GM18505 (cell line): ENCODE measurements around the gene SPTLC3.

Source experiments
- ATAC-seq: cut with Tn5 transposase; IDR thresholded peaks from one replicate; pipeline ENCODE4 v1.9.1; 2021; ENCODE audit not compliant: unreplicated experiment
- POLR2A ChIP-seq: IDR thresholded peaks from 4 replicates; pipeline ENCODE4 v1.6.1; 2011; ENCODE audit warnings: borderline replicate concordance; ENCODE audit not compliant: insufficient read depth, insufficient read length; ENCODE audit errors: extremely low read depth

SPTLC3 gene

GRCh38 chr20:13187899-13188298, 179.1 kb downstream of the SPTLC3 start:
- TF ChIP-seq POLR2A = no peak
- ATAC-seq = no peak

GRCh38 chr20:13199279-13199678, 190.5 kb downstream of the SPTLC3 start:
- TF ChIP-seq POLR2A = no peak
- ATAC-seq = no peak

- no peak for ATAC-seq
- TF ChIP-seq POLR2A = no peak
These were observed 192.2 kb downstream of the SPTLC3 start for GRCh38 chr20:13200767-13201500.

GRCh38 chr20:13202565-13202964, 193.8 kb downstream of the SPTLC3 start:
- no peak for ATAC-seq
- no peak for TF ChIP-seq POLR2A

GRCh38 chr20:13205425-13205824, 196.7 kb downstream of the SPTLC3 start:
- TF ChIP-seq POLR2A = no peak
- no peak for ATAC-seq

- no peak for ATAC-seq
- no peak for TF ChIP-seq POLR2A
These were observed 197.2 kb downstream of the SPTLC3 start for GRCh38 chr20:13205848-13206434.

- no peak for ATAC-seq
- TF ChIP-seq POLR2A = no peak
These were observed 198.2 kb downstream of the SPTLC3 start for GRCh38 chr20:13207016-13207415.

- TF ChIP-seq POLR2A = no peak
- no peak for ATAC-seq
These were observed 203.3 kb downstream of the SPTLC3 start for GRCh38 chr20:13211956-13212618.

- TF ChIP-seq POLR2A = no peak
- no peak for ATAC-seq
These were observed 204.0 kb downstream of the SPTLC3 start for GRCh38 chr20:13212750-13213149.

- no peak for TF ChIP-seq POLR2A
- no peak for ATAC-seq
These were observed 204.6 kb downstream of the SPTLC3 start for GRCh38 chr20:13213335-13213734.

- ATAC-seq = no peak
These were observed 207.8 kb downstream of the SPTLC3 start for GRCh38 chr20:13216533-13216932.

More at GRCh38 chr20:13216533-13216932, 207.8 kb downstream of the SPTLC3 start:
- TF ChIP-seq POLR2A = no peak
